K562 (cell line): ENCODE results near the gene DCXR. TPM values are rescaled to one million over a fixed set of nuclear protein-coding genes. Genes with fewer than 3 reads are reported as not detected.

Experiments
- ARNT ChIP-seq, 2 experiments: fragments of 450-650 bp; IDR thresholded peaks; 2 replicates each; pipeline ENCODE4 v1.6.1; 2016; ENCODE audit warnings: mild to moderate bottlenecking in 1 of 2
- CTCF ChIP-seq, 3 experiments: IDR thresholded peaks in 2 of 3; conservative IDR thresholded peaks in 1 of 3; 2 replicates each; pipeline ENCODE4 v1.5.1; 2011 to 2012; ENCODE audit warnings: low read length in 3 of 3, mild to moderate bottlenecking in 3 of 3, control low read depth in 2 of 3, improper control_type of control experiment in 1 of 3, inconsistent platforms in 1 of 3, low read depth in 1 of 3, mixed read lengths in 1 of 3, moderate library complexity in 1 of 3; ENCODE audit not compliant: insufficient read depth in 2 of 3
- HDGF ChIP-seq: fragments of 450-650 bp; IDR thresholded peaks from 2 replicates; pipeline ENCODE4 v1.6.1; 2016
- HMGN3 ChIP-seq: IDR thresholded peaks from 2 replicates; pipeline ENCODE4 v1.6.1; 2011; ENCODE audit warnings: borderline replicate concordance, low read depth, mild to moderate bottlenecking, mixed read lengths, low read length; ENCODE audit not compliant: insufficient read length; ENCODE audit errors: extremely low read depth
- MAZ ChIP-seq, 2 experiments: fragments of 450-650 bp in 1 of 2; sonication (generic) in 1 of 2; formaldehyde crosslinking; IDR thresholded peaks in 1 of 2; conservative IDR thresholded peaks in 1 of 2; 2 replicates each; pipeline versions ENCODE4 v1.4.0 to v1.5.0; 2020; ENCODE audit warnings: mild to moderate bottlenecking in 1 of 2, missing genetic modification reagents in 1 of 2
- NFATC3 ChIP-seq: fragments of 450-650 bp; IDR thresholded peaks from 2 replicates; pipeline ENCODE4 v1.6.1; 2017; ENCODE audit warnings: mild to moderate bottlenecking
- NR1H2 ChIP-seq: sonication (generic); formaldehyde crosslinking; IDR thresholded peaks from 2 replicates; pipeline ENCODE4 v1.4.0; 2020; ENCODE audit warnings: mild to moderate bottlenecking, missing genetic modification reagents
- POLR2G ChIP-seq: fragments of 200-400 bp; formaldehyde crosslinking; IDR thresholded peaks from 2 replicates; pipeline ENCODE4 v1.6.1; 2017; ENCODE audit warnings: low read depth, mild to moderate bottlenecking, antibody characterized with exemption, low read length, moderate library complexity
- RBM14 ChIP-seq: fragments of 200-400 bp; formaldehyde crosslinking; IDR thresholded peaks from 2 replicates; pipeline ENCODE4 v1.6.1; 2018; ENCODE audit warnings: low read depth, mild to moderate bottlenecking, low read length, moderate library complexity, borderline replicate concordance; ENCODE audit not compliant: insufficient read depth
- REST ChIP-seq, 2 experiments: fragments of 450-650 bp; formaldehyde crosslinking in 1 of 2; IDR thresholded peaks; 2 replicates each; pipeline versions ENCODE4 v1.4.0 to v1.6.1; 2014 to 2020; ENCODE audit warnings: mild to moderate bottlenecking in 2 of 2, borderline replicate concordance in 1 of 2, low read depth in 1 of 2
- SMC3 ChIP-seq: conservative IDR thresholded peaks from 2 replicates; pipeline ENCODE4 v1.6.1; 2011; ENCODE audit warnings: low read depth, low read length, improper control_type of control experiment; ENCODE audit not compliant: insufficient read depth
- ZNF24 ChIP-seq: fragments of 450-650 bp; IDR thresholded peaks from 2 replicates; pipeline ENCODE4 v1.6.1; 2016
- ZNF79 ChIP-seq: fragments of 250-450 bp; sonication (Bioruptor Pico); IDR thresholded peaks from 2 replicates; pipeline ENCODE4 v1.4.0; 2020; ENCODE audit warnings: low read depth, mild to moderate bottlenecking, moderate library complexity
- polyA plus RNA-seq, 8 experiments: library from polyadenylated mRNA; depleted of rRNA in 4 of 8; stranded (reverse) in 5 of 8; unstranded in 3 of 8; fragments of >200 nt; fragmentation: Nextera tagmentation in 2 of 8; fragmentation: Illumina TruSeq in 1 of 8; extraction: Ambion mirVana in 2 of 8; extraction: Trizol in 1 of 8; gene quantifications; 2 replicates each; pipeline versions ENCODE4 v1.2.1 to v1.2.3, GENCODE V29; 2011 to 2014; ENCODE audit warnings: inconsistent platforms in 1 of 8, missing spikeins in 1 of 8
- total RNA-seq, 7 experiments: library from RNA; depleted of rRNA in 6 of 7; stranded (reverse); fragments of >200 nt in 6 of 7; fragmentation: Illumina TruSeq in 2 of 7; extraction: Trizol in 2 of 7; gene quantifications; 2 replicates each; pipeline versions ENCODE4 v1.2.1 to v1.2.3, GENCODE V29; 2011 to 2021; ENCODE audit warnings: low replicate concordance in 1 of 7

DCXR gene
- total and polyA plus RNA-seq, 9 of the 15 experiments (the other 6 are each of a cell fraction or from before 2014, with no cell fraction given) = 21.3 to 274 (median 156) TPM

GRCh38 chr17:82019690-82020571, 17.6 kb downstream of the DCXR start (continued):
- TF ChIP-seq ZNF79 (CRISPR knock-in tag) (no peak), ZNF24 (no peak), ARNT (IDR thresholded peaks at IDR 0.05) (no peak), RBM14 (0 out of 2 replicates have a peak, but pooled peaks have one; percentile 43), NFATC3 (no peak), NR1H2 (CRISPR knock-in tag) (no peak), POLR2G (peak; percentile 35), MAZ (CRISPR knock-in tag; conservative IDR thresholded peaks at IDR 0.05 in 1 of 2, IDR thresholded peaks at IDR 0.05 in 1 of 2) (peak; percentile 29 to 47; a peak in 1 of 4 replicates), CTCF (IDR thresholded peaks at IDR 0.05 in 2 of 3, conservative IDR thresholded peaks at IDR 0.05 in 1 of 3; ENCODE audit: insufficient read depth in 2 of 3, low read depth in 1 of 3, low read length in 3 of 3) (peak; percentile 77 to 85 (median 84)), HMGN3 (no peak), REST (IDR thresholded peaks at IDR 0.05; ENCODE audit: borderline replicate concordance) (peak; percentile 42; the same call in 1 of the 2 replicates), REST (CRISPR knock-in tag; IDR thresholded peaks at IDR 0.05; ENCODE audit: low read depth) (no peak), HDGF (peak; percentile 84; the same call in 1 of the 2 replicates), SMC3 (peak; percentile 43; the same call in 1 of the 2 replicates)
